Right ventricle myocardium superior (tissue), 1 donor: ENCODE measurements around the gene TMEM37. TPM values are rescaled to one million over a fixed set of nuclear protein-coding genes. Genes with fewer than 3 reads are reported as not detected.

Experiments used
- ATAC-seq: fragments of 200-7000 bp; cut with Tn5 transposase; one replicate; pipeline ENCODE4 v1.9.1; 2020; ENCODE audit warnings: mild to moderate bottlenecking; ENCODE audit not compliant: poor library complexity
- DNase-seq: peaks from one replicate; pipeline ENCODE4 v3.0.0-alpha.2; 2020
- intact Hi-C: fragments of 100-400 bp; cut with DNase I; formaldehyde crosslinking; loops from one replicate; pipeline ENCODE4 v1.11.2; 2022
- total RNA-seq: library from RNA; stranded (reverse); fragmentation: NEBNext Ultra II Directional; extraction: Animal tissue kit (Norgen Biotek cat#: 25700); gene quantifications from one replicate; pipeline ENCODE4 v1.2.1, GENCODE V29; 2021
- donor health status: DM: no; HTN: yes; CAD: no; lungs with severe emphysema.

TMEM37 gene
- total RNA-seq, 1 donor from 2014 or later: 2.8 TPM

DNA sequence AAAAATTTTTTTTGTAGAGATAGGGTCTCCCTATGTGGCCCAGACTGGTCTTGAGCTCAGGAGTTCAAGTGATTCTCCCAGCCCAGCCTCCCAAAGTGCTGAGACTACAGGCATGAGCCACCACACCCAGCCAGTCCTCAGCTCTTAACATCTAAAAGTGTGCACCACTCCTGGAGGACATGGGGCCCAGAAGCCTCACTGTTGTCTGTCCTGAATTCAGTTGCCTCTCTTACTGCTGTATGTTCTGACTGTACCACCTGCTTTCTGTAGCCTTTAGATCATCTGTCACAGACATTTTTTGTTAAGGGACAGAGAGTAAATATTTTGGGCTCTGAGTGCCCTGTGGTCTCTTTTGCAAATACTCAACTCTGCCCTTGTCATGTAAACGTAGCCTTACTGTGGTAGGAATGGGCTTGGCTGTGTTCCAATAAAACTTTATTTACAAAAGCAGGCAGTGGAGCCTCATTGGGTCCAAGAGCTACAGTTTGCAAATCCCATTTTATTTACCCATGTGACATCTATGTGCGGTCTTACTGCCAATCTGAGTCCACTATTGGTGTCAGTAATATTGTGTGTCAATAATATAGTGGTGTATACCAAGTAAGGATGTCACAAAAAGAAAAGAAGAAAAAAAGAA is 38.1 kb downstream of the TMEM37 start:
- ATAC-seq: no peak
- no peak for DNase-seq
- intact Hi-C loops: no loop called here

DNA sequence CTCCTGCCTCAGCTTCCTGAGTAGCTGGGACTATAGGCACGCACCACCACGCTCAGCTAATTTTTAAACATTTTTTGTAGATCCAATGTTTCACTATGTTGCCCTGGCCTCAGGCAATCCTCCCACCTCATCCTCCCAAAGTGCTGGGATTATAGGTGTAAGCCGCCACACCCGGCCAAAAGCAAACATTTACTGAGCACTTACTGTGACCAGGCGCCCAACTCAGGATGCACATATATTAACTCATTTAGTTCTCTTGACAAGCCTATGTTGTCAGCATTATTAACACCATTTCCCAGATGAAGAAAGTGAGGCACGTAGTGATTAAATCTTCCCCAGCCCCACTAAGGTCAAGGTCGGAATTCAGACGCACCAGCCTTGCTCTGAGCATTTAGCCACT is 41.1 kb downstream of the TMEM37 start:
- intact Hi-C loops: no loop called here
- no peak for ATAC-seq
- no peak for DNase-seq

GRCh38 chr2:119473621-119474370 is 42.1 kb downstream of the TMEM37 start:
- ATAC-seq: no peak
- intact Hi-C loops: loop anchor here (2.0 kb wide), 1 partner anchor 65 kb away; no protein-coding TSS in a partner anchor
- no peak for DNase-seq

DNA sequence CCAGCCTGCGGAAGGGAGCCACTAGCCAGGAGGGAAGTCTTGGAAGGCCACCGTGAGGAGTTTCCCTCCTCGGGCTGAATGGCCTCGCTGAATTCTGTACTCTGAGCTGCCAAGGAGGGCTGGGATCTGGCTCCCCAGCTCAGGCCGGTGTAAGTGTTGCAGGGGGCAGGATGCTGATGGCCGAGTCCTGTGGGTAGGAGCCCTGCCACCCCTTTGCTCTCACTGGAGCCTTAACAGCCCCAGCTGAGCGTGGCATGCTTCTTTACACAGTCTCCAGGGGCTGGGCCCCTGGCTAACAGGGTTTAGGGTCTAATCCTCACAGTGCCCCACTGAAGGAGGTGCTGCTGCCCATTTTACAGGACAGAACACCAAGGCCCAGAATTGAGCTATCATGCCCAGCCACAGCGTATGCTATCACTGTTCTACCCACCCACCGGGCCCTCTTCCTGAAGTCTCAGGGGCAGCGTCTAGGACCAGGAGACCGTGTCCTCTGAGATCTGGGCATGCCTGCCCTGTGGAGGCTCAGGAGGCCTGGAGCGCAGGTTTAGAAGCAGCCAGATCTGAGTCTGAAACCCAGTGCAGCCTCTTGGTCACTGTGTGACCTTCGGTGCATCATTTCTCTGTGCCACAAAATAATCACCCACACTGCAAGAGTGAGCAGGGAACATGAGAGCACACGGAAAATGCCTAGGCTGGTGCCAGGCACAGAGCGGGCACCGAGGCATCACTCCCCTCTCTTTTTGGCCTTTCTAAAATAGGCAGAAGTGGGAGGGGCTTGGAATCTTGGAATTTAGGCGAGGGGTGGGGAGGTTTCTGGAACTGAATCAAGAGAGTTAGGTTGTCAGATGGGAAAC is 42.9 kb downstream of the TMEM37 start:
- DNase-seq: no peak
- ATAC-seq: peak; percentile 76
- intact Hi-C loops: loop anchor here (2.0 kb wide), 1 partner anchor 66 kb away; no protein-coding TSS in a partner anchor

DNA sequence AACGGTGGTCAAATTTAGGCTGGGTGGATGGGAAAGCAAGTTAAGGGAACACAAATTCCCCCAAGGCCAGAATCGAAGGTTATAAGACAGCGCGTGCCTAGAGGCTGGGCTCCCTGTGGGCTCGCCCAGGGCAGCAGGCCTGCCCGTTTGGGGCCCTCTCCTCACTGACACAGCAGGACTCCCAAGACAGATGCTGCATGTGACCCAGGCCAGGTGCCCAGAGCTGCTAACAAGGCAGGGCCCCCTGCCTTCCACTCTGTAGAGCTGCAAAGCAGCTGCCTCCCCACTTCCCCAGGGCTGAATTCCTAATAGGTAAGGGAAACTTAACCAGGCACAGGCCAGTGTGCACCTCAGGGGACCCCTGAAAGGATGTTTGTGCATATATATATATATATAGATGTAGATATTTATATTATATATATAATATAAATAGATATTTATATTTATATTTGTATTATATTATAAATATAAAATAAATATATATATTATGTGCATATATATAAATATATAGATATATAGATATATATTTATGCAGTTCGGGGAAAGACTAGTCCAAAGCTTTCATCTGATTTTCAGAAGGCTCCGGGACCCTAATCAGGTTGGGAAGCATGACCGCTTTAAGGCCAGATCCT is 43.7 kb downstream of the TMEM37 start:
- DNase-seq: peak; percentile 67
- intact Hi-C loops: loop anchor here (2.0 kb wide), 1 partner anchor 67 kb away; no protein-coding TSS in a partner anchor
- ATAC-seq: peak; percentile 66

GRCh38 chr2:119475857-119476244 is 44.2 kb downstream of the TMEM37 start:
- ATAC-seq (no peak), DNase-seq (no peak)
- intact Hi-C loops: loop anchor here (2.0 kb wide), 1 partner anchor 67 kb away; no protein-coding TSS in a partner anchor

- ATAC-seq: peak; percentile 74
- intact Hi-C loops: no loop called here
- peak; percentile 66 for DNase-seq
Measured at GRCh38 chr2:119476301-119477112, 44.9 kb downstream of the TMEM37 start.

- DNase-seq: no peak
- no peak for ATAC-seq
- intact Hi-C loops: no loop called here
Measured at GRCh38 chr2:119477113-119477505, 45.5 kb downstream of the TMEM37 start.

- ATAC-seq: no peak
- intact Hi-C loops: no loop called here
- DNase-seq: no peak
Measured at GRCh38 chr2:119478188-119478977, 46.7 kb downstream of the TMEM37 start.

DNA sequence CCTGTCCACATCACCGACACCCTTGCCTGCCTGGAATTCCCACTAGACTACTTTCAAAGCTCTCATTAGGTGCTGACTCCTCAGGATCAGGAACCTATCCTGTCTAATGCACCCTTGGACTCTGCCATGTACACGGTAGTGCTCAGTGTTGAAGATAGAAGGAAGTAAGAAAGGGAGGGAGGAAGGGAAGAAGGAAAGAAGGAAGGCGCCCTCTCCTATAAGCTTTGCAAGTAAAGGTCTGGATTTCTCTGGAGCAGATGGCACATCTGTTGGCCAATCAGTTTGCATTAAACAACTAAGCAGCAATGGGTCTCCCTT is 47.3 kb downstream of the TMEM37 start:
- DNase-seq (no peak), ATAC-seq (no peak)
- intact Hi-C loops: no loop called here

DNA sequence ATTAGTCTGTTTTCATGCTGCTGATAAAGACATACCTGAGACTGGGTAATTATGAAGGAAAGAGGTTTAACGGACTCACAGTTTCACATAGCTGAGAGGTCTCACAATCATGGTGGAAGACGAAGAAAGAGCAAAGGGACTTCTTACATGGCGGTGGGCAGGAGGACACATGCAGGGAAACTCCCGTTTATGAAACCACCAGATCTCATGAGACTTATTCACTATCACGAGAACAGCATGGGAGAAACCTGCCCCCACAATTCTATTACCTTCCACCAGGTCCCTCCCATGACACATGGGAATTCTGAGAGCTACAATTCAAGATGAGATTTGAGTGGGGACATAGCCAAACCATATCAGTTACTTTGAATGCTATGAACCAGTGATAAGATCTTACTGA is 48.5 kb downstream of the TMEM37 start:
- intact Hi-C loops: no loop called here
- ATAC-seq (no peak), DNase-seq (no peak)

DNA sequence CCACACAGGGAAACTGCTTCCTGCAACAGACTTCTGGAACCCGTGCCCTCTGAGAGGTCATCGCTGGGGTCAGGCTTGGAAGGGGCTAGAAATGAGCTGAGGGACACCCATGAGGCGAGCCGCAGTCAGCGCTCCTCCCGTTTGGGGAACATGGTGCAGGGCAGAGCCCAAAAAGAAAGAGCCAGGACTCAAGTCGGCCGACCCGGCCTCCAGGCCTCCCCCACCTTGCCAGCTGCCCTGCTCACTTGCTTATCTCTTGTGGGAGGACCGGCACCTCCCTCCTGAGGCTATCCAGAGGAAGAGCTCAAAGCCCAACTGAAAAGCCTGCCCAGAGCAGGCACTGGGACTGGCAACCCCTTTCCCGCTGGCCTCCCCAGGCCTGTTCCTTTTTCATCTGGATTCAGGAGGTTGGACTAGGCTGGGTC is 49.1 kb downstream of the TMEM37 start:
- intact Hi-C loops: no loop called here
- peak; percentile 3 for ATAC-seq
- DNase-seq: peak; percentile 51

GRCh38 chr2:119481501-119482455 is 50.1 kb downstream of the TMEM37 start:
- DNase-seq (no peak), ATAC-seq (no peak)
- intact Hi-C loops: no loop called here

- ATAC-seq: peak; percentile 63
- peak; percentile 80 for DNase-seq
- intact Hi-C loops: no loop called here
Measured at GRCh38 chr2:119482481-119483394, 51.1 kb downstream of the TMEM37 start.

DNA sequence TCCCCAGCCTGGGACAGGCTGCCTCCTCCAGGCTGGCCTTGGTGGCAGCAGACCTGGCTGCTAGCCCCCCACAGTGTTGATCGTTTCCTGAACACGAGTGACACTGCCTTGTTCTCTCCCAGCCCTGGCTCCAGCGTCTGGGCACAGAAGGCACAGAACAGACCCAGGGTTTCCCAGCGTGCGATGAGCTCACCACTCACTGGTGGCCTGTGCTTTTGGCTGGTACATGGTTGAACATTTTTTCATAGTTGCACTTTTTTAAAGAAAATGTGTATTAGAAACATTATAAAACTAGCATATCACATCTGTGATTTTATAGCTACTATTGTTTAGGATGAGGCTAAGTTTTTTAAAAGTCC is 51.7 kb downstream of the TMEM37 start:
- ATAC-seq: peak; percentile 8
- intact Hi-C loops: no loop called here
- no peak for DNase-seq
